K562 (cell line): ENCODE results near the gene DNPEP. TPM values are rescaled to one million over a fixed set of nuclear protein-coding genes. Genes with fewer than 3 reads are reported as not detected.
A peak's percentile ranks its signal among the peaks of the same experiment; 100 is the strongest.

Experiments used
- ATAC-seq: fragments of 200-7000 bp; cut with Tn5 transposase; 3 replicates; pipeline ENCODE4 v1.9.1; 2020; ENCODE audit warnings: moderate library complexity
- BruUV-seq: library from RNA; stranded (reverse); fragments of 400-500 nt; replicated peaks from 2 replicates; lab custom pipeline; 2021; lab: Mats Ljungman, UMichigan
- CTCF ChIA-PET: fragments of 300-600 bp; formaldehyde crosslinking; extraction: SDS; loops from one replicate; lab custom pipeline; 2021; ENCODE audit warnings: low intra/inter-chr PET ratio; lab: Yijun Ruan, JAX
- POLR2A ChIA-PET: fragments of 300-600, 350-650 bp; sonication (Branson Sonifier 250); formaldehyde crosslinking; extraction: SDS; loops from one replicate; lab custom pipeline; 2021; ENCODE audit warnings: antibody characterized with exemption, inconsistent platforms; lab: Yijun Ruan, JAX
- DNase-seq, 4 experiments: peaks; one replicate each; pipeline versions ENCODE4 v3.0.0 to v3.0.0-alpha.2; 2011 to 2018; ENCODE audit warnings: low spot score in 3 of 4, mixed read lengths in 3 of 4; ENCODE audit errors: extremely low read depth in 1 of 4
- FAIRE-seq: peaks from 2 replicates; lab custom pipeline; 2011; peaks lifted over from hg19 to GRCh38; lab: Jason Lieb, UNC
- H2AFZ ChIP-seq: 2 replicates; pipeline ENCODE4 v1.6.0; 2011; ENCODE audit warnings: low read depth, low read length, control low read depth, inconsistent platforms
- H3K27ac ChIP-seq: fragments of 200-600 bp; 3 replicates; pipeline ENCODE4 v1.8.0; 2011; ENCODE audit warnings: low read depth, mild to moderate bottlenecking, control low read depth, inconsistent platforms, low read length, moderate library complexity, mixed read lengths; ENCODE audit errors: extremely low read depth
- H3K27me3 ChIP-seq, 2 experiments: fragments of 300-600 bp in 1 of 2; 2 replicates in 1 of 2; 3 replicates in 1 of 2; pipeline versions ENCODE4 v1.6.0 to v1.8.0; 2011; ENCODE audit warnings: inconsistent platforms in 2 of 2, low read length in 2 of 2, mild to moderate bottlenecking in 1 of 2, mixed read lengths in 1 of 2, moderate library complexity in 1 of 2; ENCODE audit not compliant: control insufficient read depth in 2 of 2, insufficient read depth in 2 of 2
- H3K36me3 ChIP-seq: fragments of 300-600 bp; 3 replicates; pipeline ENCODE4 v1.8.0; 2011; ENCODE audit warnings: mild to moderate bottlenecking, low read length, inconsistent platforms; ENCODE audit not compliant: control insufficient read depth, insufficient read depth
- H3K4me1 ChIP-seq, 2 experiments: fragments of 200-600 bp in 1 of 2; replicated peaks in 1 of 2; 2 replicates in 1 of 2; 3 replicates in 1 of 2; pipeline versions ENCODE4 v1.5.1 to v1.8.0; 2011; ENCODE audit warnings: inconsistent platforms in 2 of 2, low read length in 2 of 2, mild to moderate bottlenecking in 1 of 2, mixed read lengths in 1 of 2, moderate library complexity in 1 of 2; ENCODE audit not compliant: control insufficient read depth in 2 of 2, insufficient read depth in 2 of 2
- H3K4me2 ChIP-seq: 2 replicates; pipeline ENCODE4 v1.6.1; 2011; ENCODE audit warnings: low read length, control low read depth, inconsistent platforms, mixed read lengths; ENCODE audit not compliant: insufficient read depth
- H3K4me3 ChIP-seq: fragments of 200-600 bp; sonication (generic), shearing (Covaris generic); 2 replicates; pipeline ENCODE4 v1.5.1; 2016; ENCODE audit warnings: control low read depth, inconsistent platforms
- H3K79me2 ChIP-seq: fragments of 200-600 bp; 3 replicates; pipeline ENCODE4 v1.8.0; 2011; ENCODE audit warnings: low read length, inconsistent platforms; ENCODE audit not compliant: control insufficient read depth, insufficient read depth
- H3K9ac ChIP-seq, 2 experiments: 2 replicates each; pipeline versions ENCODE4 v1.6.0 to v1.6.1; 2011; ENCODE audit warnings: low read depth in 2 of 2, low read length in 2 of 2, control low read depth in 1 of 2, inconsistent platforms in 1 of 2, mild to moderate bottlenecking in 1 of 2, mixed read lengths in 1 of 2; ENCODE audit not compliant: insufficient read depth in 1 of 2
- H3K9me1 ChIP-seq: one replicate; pipeline ENCODE4 v1.6.0; 2011; ENCODE audit warnings: inconsistent platforms, mild to moderate bottlenecking, low read length, moderate library complexity; ENCODE audit not compliant: control insufficient read depth, insufficient read depth
- H3K9me3 ChIP-seq: replicated peaks from 2 replicates; pipeline ENCODE4 v1.5.1; 2011; ENCODE audit warnings: low read depth, low read length, inconsistent platforms; ENCODE audit not compliant: control insufficient read depth, insufficient read depth
- H4K20me1 ChIP-seq: replicated peaks from 2 replicates; pipeline ENCODE4 v1.6.1; 2011; ENCODE audit warnings: low read length, inconsistent platforms, mixed read lengths; ENCODE audit not compliant: control insufficient read depth, insufficient read depth
- BRD9 ChIP-seq: fragments of 450-650 bp; IDR thresholded peaks from 2 replicates; pipeline ENCODE4 v1.6.1; 2018; ENCODE audit warnings: low read depth; ENCODE audit not compliant: partially characterized antibody
- DLX4 ChIP-seq: fragments of 250-450 bp; sonication (Bioruptor Pico); IDR thresholded peaks from 2 replicates; pipeline ENCODE4 v1.6.1; 2021; ENCODE audit warnings: mild to moderate bottlenecking
- ELK3 ChIP-seq: fragments of 450-650 bp; formaldehyde crosslinking; IDR thresholded peaks from 2 replicates; pipeline ENCODE4 v1.4.0; 2020; ENCODE audit warnings: mild to moderate bottlenecking
- MBD2 ChIP-seq: sonication (generic); IDR thresholded peaks from 2 replicates; pipeline ENCODE4 v1.6.1; 2016; ENCODE audit warnings: low read depth, borderline replicate concordance
- PYGO2 ChIP-seq: fragments of 450-650 bp; IDR thresholded peaks from 2 replicates; pipeline ENCODE4 v1.6.1; 2016; ENCODE audit warnings: mild to moderate bottlenecking, missing genetic modification characterization, moderate library complexity, missing compliant biosample characterization
- RBM22 ChIP-seq: fragments of 200-400 bp; formaldehyde crosslinking; IDR thresholded peaks from 2 replicates; pipeline ENCODE4 v1.6.1; 2018; ENCODE audit warnings: low read length, low read depth; ENCODE audit not compliant: poor library complexity, severe bottlenecking
- RCOR1 ChIP-seq, 2 experiments: IDR thresholded peaks; 2 replicates each; pipeline ENCODE4 v1.6.1; 2012; ENCODE audit warnings: low read depth in 2 of 2, low read length in 2 of 2, borderline replicate concordance in 1 of 2, improper control_type of control experiment in 1 of 2
- YY1 ChIP-seq, 3 experiments: IDR thresholded peaks; 2 replicates each; pipeline ENCODE4 v1.6.1; 2011; ENCODE audit warnings: low read length in 2 of 3, mild to moderate bottlenecking in 2 of 3, moderate library complexity in 2 of 3, borderline replicate concordance in 1 of 3, control low read depth in 1 of 3, low read depth in 1 of 3; ENCODE audit not compliant: insufficient read depth in 3 of 3, insufficient replicate concordance in 2 of 3, control insufficient read depth in 1 of 3, insufficient read length in 1 of 3; ENCODE audit errors: extremely low read depth in 1 of 3
- ZNF347 ChIP-seq: fragments of 450-650 bp; formaldehyde crosslinking; IDR thresholded peaks from 2 replicates; pipeline ENCODE4 v1.4.0; 2020; ENCODE audit warnings: low read depth, mild to moderate bottlenecking, moderate library complexity
- WGBS: fragments of 100-300 bp; shearing (Covaris generic); methylation state at CpG from one replicate; pipeline ENCODE4 v1.1.6; 2016; ENCODE audit warnings: low coverage, mixed read lengths; ENCODE audit not compliant: insufficient coverage; ENCODE audit errors: missing lambda C conversion rate; 5-methylcytosine and 5-hydroxymethylcytosine counted together
- in situ Hi-C: fragments of 300-500 bp; cut with MboI; formaldehyde crosslinking; loops from 4 replicates; pipeline ENCODE4 v1.15.0; 2018; ENCODE audit warnings: inconsistent platforms, mixed read lengths
- intact Hi-C: fragments of 100-400 bp; cut with micrococcal nuclease; formaldehyde crosslinking; loops from 2 replicates; pipeline ENCODE4 v1.14.2; 2022
- polyA plus RNA-seq, 8 experiments: library from polyadenylated mRNA; depleted of rRNA in 4 of 8; stranded (reverse) in 5 of 8; unstranded in 3 of 8; fragments of >200 nt; fragmentation: Nextera tagmentation in 2 of 8; fragmentation: Illumina TruSeq in 1 of 8; extraction: Ambion mirVana in 2 of 8; extraction: Trizol in 1 of 8; gene quantifications; 2 replicates each; pipeline versions ENCODE4 v1.2.1 to v1.2.3, GENCODE V29; 2011 to 2014; ENCODE audit warnings: inconsistent platforms in 1 of 8, missing spikeins in 1 of 8
- total RNA-seq, 7 experiments: library from RNA; depleted of rRNA in 6 of 7; stranded (reverse); fragments of >200 nt in 6 of 7; fragmentation: Illumina TruSeq in 2 of 7; extraction: Trizol in 2 of 7; gene quantifications; 2 replicates each; pipeline versions ENCODE4 v1.2.1 to v1.2.3, GENCODE V29; 2011 to 2021; ENCODE audit warnings: low replicate concordance in 1 of 7

DNPEP gene
- total and polyA plus RNA-seq, 9 of the 15 experiments (the other 6 are each of a cell fraction or from before 2014, with no cell fraction given) = 34.6 to 71.4 (median 45.5) TPM

- no peak for TF ChIP-seq BRD9
- no peak for TF ChIP-seq ELK3 (CRISPR knock-in tag)
Observed at GRCh38 chr2:219416938-219417337, 29.2 kb upstream of the DNPEP start (continued).

- H3K4me2 ChIP-seq = no peak overlapping the region
- H3K9me1 ChIP-seq = no peaks in the 10 kb centered on the region
- ATAC-seq = no peak
- no peak overlapping the region for H3K4me3 ChIP-seq
- CTCF ChIA-PET = interaction anchor here (0.7 kb wide), 1 partner anchor 117 kb away, joined by 3 read pairs; no protein-coding TSS in a partner anchor
- H3K9me3 ChIP-seq = peaks cover 4% of the 10 kb centered on the region
- no peak for DNase-seq
- peak overlapping the region; percentile 14; the same call in 1 of the 2 replicates for H2AFZ ChIP-seq
- no peaks in the 10 kb centered on the region for H3K79me2 ChIP-seq
- no TSS peak for BruUV-seq
- H3K9ac ChIP-seq = no peak overlapping the region
- no peaks in the 10 kb centered on the region for H4K20me1 ChIP-seq
- intact Hi-C loops = no loop called here
- FAIRE-seq = no peak
- in situ Hi-C loops = no loop called here
- POLR2A ChIA-PET = interaction anchor here (0.6 to 1.1 kb wide), 3 partner anchors 10 to 79 kb away, joined by 3 read pairs; no protein-coding TSS in a partner anchor
- peaks cover 16 to 39% of the 10 kb centered on the region in 2 experiments for H3K4me1 ChIP-seq
- H3K27me3 ChIP-seq = no peaks in the 10 kb centered on the region
- TF ChIP-seq PYGO2 = no peak
- no peak for TF ChIP-seq RBM22
- no peak for TF ChIP-seq RCOR1 (IDR thresholded peaks at IDR 0.05; ENCODE audit: borderline replicate concordance in 1 of 2, low read depth in 2 of 2, low read length in 2 of 2)
- TF ChIP-seq ZNF347 (CRISPR knock-in tag) = no peak
- no peak for TF ChIP-seq MBD2
- no peak for TF ChIP-seq DLX4 (CRISPR knock-in tag)
- TF ChIP-seq YY1 (IDR thresholded peaks at IDR 0.05; ENCODE audit: borderline replicate concordance in 1 of 3, control insufficient read depth in 1 of 3, extremely low read depth in 1 of 3, insufficient read depth in 3 of 3, insufficient read length in 1 of 3, insufficient replicate concordance in 2 of 3, low read depth in 1 of 3, low read length in 2 of 3) = no peak
- no peak overlapping the region for H3K27ac ChIP-seq
- WGBS = 43% methylated on average over 3 of the region's 3 CpGs
- no peaks in the 10 kb centered on the region for H3K36me3 ChIP-seq
Observed at GRCh38 chr2:219416235-219416602, 28.5 kb upstream of the DNPEP start.
